HG02763 (cell line): ENCODE measurements around the gene SPN.
"Not testable (repeated sequence)": the region's sequence is repeated elsewhere in the genome, so short reads cannot be mapped to it uniquely, and the experiment has no call there.

Experiments used
- ATAC-seq: cut with Tn5 transposase; IDR thresholded peaks from one replicate; pipeline ENCODE4 v1.9.1; 2021; ENCODE audit warnings: mild to moderate bottlenecking, moderate library complexity; ENCODE audit not compliant: unreplicated experiment

Gene SPN, protein sequence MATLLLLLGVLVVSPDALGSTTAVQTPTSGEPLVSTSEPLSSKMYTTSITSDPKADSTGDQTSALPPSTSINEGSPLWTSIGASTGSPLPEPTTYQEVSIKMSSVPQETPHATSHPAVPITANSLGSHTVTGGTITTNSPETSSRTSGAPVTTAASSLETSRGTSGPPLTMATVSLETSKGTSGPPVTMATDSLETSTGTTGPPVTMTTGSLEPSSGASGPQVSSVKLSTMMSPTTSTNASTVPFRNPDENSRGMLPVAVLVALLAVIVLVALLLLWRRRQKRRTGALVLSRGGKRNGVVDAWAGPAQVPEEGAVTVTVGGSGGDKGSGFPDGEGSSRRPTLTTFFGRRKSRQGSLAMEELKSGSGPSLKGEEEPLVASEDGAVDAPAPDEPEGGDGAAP

DNA sequence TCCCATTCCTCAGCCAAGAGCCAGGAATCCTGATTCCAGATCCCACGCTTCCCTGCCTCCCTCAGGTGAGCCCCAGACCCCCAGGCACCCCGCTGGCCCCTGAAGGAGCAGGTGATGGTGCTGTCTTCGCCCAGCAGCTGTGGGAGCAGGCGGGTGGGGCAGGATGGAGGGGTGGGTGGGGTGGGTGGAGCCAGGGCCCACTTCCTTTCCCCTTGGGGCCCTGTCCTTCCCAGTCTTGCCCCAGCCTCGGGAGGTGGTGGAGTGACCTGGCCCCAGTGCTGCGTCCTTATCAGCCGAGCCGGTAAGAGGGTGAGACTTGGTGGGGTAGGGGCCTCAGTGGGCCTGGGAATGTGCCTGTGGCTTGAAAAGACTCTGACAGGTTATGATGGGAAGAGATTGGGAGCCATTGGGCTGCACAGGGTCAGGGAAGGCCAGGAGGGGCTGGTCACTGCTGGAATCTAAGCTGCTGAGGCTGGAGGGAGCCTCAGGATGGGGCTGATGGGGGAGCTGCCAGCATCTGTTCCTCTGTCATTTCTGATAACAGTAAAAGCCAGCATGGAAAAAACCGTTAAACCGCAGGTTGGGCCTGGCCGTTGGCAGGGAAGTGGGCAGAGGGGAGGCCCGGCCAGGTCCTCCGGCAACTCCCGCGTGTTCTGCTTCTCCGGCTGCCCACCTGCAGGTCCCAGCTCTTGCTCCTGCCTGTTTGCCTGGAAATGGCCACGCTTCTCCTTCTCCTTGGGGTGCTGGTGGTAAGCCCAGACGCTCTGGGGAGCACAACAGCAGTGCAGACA is at the start of gene SPN:
TSS of gene SPN (plus strand) at position 232 of the 791 bp plus-strand sequence. CDS start at position 714, 482 bp downstream.
- ATAC-seq, result no peak

DNA sequence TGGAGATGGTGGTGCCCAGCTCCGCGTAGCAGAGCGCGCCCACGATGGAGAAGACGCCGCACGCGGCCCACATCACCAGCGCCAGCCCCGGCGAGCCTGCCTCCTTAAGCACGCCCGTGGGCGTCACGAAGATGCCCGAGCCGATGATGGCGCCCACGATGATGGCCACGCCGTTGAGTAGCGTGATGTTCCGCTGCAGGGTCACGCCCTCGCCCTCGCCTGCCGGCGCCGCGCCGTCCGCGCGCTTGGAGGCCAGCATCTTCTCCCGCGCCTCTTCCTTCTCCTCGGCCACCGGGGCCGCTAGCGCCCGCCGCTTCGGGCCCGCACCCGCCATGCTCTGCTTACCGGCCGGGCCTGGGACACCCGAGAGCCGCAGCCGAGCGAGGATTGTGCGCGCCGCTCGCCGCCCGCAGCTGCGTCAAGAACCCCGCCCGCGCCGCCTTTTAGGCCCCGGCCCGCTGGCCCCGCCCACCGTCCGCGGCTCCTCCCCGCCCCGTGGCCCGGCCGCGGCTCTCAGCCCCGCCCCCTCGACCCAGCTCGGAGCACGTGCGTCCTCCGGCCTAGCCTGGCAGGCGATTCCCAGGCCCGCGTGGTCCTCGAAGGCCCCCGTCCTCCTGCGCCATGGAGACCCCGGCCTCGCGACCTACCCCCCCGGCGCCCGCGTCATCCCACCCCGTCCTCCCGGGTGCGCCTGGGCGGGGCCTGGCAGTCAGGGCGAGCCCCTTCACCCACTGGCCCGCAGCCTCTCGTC is 49.6 kb upstream of the SPN start:
- ATAC-seq, result peak; percentile 38

DNA sequence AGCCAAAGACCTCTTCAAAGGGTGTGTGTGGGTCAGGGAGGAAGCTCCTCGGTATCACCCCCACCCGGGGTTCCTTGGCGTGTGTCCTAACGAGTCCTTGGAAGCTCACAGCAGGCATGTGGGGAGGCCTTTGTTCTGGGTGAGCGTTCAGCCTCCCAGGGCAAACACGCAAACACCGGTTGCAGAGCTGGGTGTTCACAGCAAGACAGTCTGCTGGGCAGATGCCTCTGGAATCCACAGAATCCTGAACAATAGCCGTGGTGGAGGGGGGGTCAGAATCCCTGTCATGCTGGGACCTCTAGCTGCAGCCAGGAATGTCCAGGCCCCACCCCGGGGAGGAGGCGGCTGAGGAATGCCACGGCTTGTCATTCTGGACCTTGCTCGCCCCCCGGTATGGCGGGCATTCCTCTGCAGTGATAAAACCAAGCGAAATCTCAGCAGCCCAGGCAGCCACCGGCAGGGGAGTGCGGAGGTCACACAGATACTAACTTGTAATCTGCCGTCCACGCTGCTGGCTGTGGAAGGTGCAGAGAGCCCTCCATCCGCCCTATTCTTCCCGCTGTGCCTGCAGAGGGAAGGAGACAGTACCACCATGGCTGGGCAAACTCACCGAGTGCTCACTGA is 48.2 kb upstream of the SPN start:
- ATAC-seq, result not testable (repeated sequence)

DNA sequence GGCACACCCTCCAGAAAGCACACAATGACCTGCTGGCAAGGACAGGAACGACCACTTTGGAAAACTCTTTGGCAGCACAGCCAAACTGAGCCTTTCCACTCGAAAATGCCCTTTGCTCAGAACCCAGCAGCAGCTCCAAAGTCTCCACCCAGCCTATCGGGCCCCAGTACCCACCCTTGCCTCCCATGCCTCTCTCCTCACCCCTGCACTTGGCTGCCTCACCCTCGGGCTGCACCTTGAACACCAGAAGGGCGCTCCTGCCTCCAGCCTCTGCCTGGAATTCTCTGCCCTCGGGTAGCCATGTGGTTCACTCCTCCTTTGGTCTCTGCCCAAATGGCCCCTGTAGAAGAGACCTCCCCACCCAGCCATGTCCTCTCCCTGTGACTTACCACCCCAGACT is 46.9 kb upstream of the SPN start:
- ATAC-seq, result not testable (repeated sequence)

DNA sequence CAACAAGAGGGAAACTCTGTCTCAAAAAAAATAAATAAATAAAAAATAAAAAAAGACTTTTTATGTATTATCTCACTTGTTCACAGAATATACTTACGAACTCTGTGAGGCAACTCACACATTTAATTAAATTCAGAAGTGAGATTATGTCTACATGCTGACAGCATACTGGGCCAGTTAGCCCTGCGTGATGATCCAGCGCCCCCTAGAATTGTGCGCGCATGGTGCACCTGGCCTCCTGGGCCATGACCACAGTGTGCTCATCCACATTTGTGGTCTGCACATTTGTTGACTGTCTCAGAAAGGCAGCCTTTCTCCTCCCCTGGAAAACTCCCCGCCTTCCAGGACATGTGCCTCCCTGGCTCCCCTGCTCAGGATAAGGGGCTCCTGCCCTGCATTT is 42.5 kb upstream of the SPN start:
- not testable (repeated sequence) for ATAC-seq

DNA sequence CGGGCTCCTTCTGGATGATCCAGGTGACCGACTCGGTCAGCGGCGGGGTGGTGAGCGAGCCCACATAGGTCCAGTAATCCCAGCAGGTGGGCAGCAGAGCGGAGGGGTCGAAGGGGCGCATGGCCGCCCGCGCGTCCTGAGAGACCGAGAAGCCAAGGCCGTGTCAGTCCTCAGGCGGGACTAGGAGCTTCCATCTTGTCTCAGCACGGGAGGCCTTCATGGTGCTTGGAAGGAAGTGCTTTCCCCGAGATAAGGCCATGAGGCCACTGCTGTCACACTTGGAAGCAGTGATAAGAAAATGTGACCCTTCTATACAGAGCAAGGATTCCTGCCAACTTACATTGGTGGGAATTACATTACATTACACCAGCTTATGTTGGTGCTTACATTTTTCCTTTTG is 40.3 kb upstream of the SPN start:
- not testable (repeated sequence) for ATAC-seq

DNA sequence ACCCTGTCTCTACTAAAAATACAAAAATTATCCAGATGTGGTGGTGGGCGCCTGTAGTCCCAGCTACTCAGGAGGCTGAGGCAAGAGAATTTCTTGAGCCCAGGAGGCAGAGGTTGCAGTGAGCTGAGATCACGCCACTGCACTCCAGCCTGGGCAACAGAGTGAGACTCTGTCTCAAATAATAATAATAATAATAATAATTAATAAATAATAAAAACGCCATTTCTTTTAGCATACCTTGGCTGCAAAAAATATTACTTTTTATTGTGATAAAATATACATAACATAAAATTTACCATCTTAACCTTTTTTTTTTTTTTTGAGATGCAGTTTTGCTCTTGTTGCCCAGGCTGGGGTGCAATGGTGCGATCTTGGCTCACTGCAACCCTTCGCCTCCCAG is 39.8 kb upstream of the SPN start:
- not testable (repeated sequence) for ATAC-seq

DNA sequence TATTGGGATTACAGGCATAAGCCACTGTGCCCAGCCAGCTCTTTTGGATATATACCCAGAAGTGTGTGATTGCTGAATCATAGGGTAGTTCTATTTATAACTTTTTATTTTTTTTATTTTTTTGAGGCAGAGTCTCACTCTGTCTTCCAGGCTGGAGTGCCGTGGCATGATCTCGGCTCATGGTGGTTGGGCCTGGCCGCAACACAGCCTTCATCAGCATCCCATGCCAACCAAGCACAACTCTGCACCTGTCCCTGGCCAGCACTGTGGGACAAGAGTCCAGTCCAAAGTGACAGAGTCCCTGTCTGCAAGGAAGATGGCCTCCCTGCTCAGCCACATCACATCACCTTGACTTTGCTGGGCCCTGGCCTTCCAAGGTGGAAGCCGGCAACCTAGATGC is 37.9 kb upstream of the SPN start:
- not testable (repeated sequence) for ATAC-seq

DNA sequence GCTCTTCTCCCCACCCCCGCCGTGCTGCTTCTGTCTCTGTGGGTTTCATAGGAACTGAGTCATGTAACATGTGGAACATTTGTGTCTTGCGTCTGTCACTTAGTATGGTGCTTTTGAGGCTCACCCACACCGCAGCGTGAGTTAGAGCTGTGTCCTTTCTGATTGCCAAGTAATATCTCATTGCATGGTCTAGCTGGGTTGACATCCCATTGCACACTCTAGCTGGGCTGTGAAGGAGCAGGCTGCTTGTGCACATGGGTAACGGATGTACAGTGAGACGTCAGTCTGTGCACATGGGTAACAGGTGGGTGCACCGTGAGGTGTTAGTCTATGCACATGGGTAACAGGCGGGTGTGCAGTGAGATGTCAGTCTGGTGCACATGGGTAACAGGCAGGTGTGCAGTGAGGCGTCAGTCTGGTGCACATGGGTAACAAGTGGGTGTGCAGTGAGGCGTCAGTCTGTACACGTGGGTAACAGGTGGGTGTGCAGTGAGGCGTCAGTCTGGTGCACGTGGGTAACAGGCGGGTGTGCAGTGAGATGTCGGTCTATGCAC is 36.2 kb upstream of the SPN start:
- not testable (repeated sequence) for ATAC-seq

DNA sequence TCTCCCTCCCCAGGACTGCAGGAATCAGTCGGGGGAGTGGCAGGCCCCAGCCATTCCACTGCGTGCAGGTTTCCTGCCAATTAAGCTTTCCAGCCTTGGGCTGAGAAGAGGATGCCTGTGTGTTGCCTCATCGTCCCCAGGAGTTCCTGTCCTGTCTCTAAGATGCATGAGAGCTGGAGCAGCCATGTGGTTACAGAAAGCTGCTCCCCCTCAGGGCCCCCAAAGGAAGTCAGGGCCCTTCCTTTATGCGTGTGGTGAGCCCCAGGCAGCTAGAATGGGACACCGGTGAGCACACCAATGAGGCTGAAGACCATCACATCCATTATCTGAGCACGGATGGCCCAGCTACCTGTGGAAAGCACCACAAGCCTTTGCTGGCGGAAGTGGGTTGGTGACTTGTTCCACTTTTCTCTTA is 35.4 kb upstream of the SPN start:
- ATAC-seq, result not testable (repeated sequence)

DNA sequence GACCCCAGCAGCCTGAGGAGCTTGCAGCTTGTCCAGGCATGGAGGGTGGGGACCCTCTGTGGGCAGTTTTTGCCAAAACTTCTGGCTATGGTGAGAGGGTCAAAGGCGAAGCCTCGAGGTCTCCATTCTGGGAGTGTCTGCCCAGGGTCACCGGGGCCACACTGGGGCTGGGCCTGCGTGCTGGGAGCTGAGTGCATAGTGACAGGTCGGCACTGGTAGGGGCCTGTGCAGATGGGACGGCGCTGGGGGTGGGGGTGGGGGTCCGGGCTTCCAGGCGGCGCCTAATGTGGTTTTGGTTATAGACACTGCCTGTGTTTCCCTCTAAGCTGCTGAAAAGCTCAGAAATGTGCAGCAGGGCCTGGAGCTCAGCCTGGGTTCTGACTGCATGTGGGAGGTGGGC is 34.3 kb upstream of the SPN start:
- not testable (repeated sequence) for ATAC-seq

DNA sequence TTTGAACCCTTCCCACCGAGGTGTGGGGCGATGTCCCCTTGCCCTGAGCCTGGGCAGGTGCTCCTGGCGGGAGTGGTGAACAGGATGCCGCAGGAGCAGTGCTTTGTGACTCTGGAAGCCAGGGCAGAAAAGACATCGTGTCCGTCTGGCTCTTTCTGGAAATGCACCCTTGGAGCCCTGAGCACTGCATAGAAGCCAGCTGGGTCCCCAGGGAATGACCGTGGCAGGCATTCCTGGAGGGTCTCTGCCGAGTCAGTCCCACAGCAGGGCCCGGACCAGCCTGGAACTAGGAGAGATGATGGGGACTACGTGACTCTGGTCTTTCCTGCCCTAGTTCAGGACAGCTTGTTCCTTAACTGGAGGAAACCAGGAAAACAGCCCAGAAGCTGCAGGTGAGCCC is 33.7 kb upstream of the SPN start:
- not testable (repeated sequence) for ATAC-seq

DNA sequence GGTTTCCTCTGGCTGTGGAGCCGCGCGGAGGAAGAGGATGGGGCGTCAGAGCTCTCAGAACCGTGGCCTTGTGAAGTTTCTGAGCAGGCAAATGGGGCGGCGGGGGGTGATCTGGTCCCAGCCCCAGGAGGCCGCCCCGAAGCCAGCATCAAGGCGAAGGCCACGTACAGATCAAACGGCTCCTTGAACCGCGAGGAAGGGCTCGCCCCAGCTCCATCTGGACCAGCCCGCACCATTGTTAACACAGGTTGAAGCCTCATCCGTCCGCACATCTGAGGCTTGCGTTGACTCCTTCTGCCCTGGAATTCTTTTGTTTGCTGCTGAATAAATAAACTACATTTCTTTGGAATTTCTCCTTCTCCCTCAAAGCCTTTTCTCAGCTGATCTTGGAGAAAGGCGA is 31.4 kb upstream of the SPN start:
- ATAC-seq, result not testable (repeated sequence)

DNA sequence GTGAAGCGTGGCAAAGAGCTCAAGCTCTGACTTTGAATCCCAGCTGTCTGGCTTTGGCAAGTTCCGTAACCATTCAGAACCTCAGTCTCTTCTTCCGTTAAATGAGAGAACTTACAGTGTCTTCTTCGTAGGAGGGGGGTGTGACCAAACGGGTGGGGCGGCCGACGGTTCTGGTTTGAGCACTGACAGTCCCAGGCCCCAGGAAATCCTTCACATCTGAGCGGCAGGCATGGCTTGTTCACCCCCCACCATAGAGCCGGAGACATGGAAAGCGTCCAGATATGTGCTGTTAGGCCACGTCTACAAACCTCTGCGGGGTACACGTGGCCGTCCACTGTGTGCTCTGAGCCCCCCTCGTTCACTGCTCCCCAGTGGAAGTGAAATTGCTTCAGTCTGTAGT is 27.1 kb upstream of the SPN start:
- ATAC-seq, result not testable (repeated sequence)

DNA sequence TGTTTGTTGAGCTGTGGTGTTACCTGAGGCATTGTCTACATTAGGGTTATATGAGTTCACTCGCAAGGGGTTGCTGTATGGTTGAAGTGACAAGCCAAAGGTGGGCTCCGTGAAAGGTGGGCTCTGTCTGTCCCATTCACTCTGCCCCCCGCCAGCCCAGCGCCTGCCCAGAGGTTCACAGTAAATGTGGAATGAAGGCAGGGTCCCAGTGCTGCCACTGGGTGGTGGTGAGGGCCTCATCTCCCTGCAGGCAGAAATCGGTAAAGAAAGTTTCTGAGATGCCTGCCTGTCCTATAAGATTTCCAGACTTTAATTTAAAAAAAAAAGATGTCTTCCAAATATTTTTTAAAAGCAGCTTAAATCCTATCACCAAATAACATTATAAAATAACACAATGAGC is 26.7 kb upstream of the SPN start:
- ATAC-seq, result not testable (repeated sequence)

DNA sequence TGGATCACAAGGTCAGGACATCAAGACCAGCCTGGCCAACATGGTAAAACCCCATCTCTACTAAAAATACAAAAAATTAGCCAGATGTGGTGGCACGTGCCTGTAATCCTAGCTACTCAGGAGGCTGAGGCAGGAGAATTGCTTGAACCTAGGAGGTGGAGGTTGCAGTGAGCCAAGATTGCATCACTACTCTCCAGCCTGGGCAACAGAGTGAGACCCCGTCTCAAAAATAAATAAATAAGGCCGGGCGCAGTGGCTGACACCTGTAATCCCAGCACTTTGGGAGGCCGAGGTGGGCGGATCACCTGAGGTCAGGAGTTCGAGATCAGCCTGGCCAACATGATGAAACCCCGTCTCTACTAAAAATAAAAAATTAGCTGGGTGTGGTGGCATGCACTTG is 24.3 kb upstream of the SPN start:
- ATAC-seq, result not testable (repeated sequence)

DNA sequence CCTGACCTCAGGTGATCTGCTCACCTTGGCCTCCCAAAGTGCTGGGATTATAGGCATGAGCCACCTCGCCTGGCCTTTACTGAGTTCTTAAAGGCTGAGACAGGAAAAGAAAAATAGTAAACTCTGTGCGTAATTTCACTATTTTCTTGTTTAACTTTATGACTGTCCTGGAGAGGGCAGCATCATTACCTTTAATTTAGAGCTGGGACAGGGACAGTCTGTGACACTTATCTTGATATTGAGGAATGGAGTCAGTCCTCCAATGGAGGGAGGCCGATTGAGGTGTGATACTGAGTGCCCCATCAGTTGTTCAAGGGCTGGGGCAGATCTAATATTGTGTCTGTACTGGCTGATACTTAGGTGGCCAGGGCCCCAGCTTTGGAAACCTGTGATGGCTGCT is 21.5 kb upstream of the SPN start:
- no peak for ATAC-seq

DNA sequence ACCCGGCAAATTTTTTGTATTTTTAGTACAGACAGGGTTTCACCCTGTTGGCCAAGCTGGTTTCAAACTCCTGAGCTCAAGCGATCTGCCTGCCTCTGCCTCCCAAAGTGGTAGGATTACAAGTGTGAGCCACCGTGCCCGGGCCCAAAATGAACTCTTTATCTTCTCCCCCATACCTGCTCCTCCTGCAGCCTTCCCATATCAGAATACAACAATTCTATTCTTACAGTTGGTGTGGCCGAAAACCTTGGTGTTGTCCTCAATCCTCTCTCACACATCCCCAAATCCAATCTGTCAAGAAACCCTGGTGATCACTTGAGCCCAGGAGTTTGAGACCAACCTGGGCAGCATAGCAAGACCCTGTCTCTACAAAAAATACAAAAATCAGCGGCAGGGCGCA is 19.5 kb upstream of the SPN start:
- ATAC-seq, result no peak

DNA sequence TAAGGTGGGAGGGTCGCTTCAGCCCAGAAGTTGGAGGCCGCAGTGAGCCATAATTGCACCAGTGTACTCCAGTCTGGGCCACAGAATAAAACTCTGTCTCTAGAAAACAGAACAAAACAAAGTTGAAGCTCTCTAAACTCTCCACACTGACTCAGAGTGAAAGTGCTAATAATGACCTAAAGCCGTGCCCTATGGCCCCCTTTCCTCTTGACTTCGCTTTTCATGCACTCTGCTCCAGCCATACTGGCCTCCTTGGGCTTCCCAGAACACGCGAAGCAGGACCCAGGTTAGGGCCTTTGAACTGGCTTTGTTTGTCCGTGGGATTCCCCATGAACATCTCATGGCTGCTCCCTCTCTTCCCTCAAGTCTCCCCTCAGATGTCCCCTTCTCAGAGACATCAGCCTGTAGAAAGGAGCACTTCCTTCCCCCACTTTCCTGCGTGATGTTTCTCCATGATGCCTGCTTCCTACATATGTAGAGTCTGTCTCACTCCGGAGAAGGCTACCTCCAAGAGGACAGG is 18.6 kb upstream of the SPN start:
- ATAC-seq, result peak; percentile 56

DNA sequence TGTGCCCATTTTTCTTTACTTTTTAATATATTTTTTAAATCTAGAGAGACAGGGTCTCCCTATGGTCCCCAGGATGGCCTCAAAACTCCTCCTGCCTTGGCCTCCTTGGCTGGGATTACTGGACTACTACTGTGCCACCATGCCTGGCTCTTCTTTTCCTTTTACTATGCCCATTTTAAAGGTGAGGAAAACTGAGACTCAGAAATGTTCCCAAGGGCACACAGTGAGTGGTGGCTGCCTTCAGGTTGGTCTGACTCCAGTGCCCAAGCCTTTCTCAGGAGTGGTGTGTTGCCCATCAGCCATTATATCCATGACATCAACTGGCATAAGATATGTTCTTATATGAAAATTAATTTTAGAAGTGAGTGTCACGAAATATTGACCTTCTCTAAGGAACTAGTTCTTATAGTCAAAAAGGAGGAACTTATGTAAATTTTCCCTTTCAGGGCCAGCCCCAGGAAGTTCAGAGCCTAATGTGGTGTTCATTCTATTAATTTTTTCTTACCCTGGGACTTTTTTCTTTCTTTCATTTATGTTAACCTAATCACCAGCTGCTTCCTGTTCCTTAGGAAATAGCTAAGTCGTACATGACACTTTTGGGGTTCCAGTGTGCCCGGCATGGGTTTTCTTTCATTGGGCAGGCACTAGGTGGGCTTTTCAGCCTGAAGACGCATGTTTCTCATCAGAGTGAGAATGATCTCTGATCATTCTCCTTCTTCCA is 17.9 kb upstream of the SPN start:
- ATAC-seq, result no peak
